ENCODE data around the gene FADS3. TPM values are rescaled to one million over a fixed set of nuclear protein-coding genes. Genes with fewer than 3 reads are reported as not detected.

Gene FADS3
- total and polyA plus RNA-seq, 9 of the 15 experiments (the other 6 are each of a cell fraction or from before 2014, with no cell fraction given), result 0.97 to 148 (median 92.7) TPM

- no peak for TF ChIP-seq POLR3G (IDR thresholded peaks at IDR 0.05; ENCODE audit: extremely low read depth, insufficient read length, insufficient replicate concordance)
- no peak for TF ChIP-seq U2AF2 (optimal IDR thresholded peaks at IDR 0.05; ENCODE audit: low read depth, low read length)
- TF ChIP-seq NELFE (IDR thresholded peaks at IDR 0.05; ENCODE audit: insufficient read depth, insufficient read length), result no peak
- peak; percentile 91 for TF ChIP-seq TCF3 (CRISPR knock-in tag; IDR thresholded peaks at IDR 0.05)
- TF ChIP-seq FOXP1 (CRISPR knock-in tag; IDR thresholded peaks at IDR 0.05), result no peak
- no peak for TF ChIP-seq SP1 (CRISPR knock-in tag; IDR thresholded peaks at IDR 0.05)
- TF ChIP-seq HOXB6 (CRISPR knock-in tag; IDR thresholded peaks at IDR 0.05; ENCODE audit: borderline replicate concordance), result no peak
- TF ChIP-seq, protein P1, sequence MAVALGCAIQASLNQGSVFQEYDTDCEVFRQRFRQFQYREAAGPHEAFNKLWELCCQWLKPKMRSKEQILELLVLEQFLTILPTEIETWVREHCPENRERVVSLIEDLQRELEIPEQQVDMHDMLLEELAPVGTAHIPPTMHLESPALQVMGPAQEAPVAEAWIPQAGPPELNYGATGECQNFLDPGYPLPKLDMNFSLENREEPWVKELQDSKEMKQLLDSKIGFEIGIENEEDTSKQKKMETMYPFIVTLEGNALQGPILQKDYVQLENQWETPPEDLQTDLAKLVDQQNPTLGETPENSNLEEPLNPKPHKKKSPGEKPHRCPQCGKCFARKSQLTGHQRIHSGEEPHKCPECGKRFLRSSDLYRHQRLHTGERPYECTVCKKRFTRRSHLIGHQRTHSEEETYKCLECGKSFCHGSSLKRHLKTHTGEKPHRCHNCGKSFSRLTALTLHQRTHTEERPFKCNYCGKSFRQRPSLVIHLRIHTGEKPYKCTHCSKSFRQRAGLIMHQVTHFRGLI (CRISPR knock-in tag; IDR thresholded peaks at IDR 0.05), result no peak
- TF ChIP-seq, protein P2, sequence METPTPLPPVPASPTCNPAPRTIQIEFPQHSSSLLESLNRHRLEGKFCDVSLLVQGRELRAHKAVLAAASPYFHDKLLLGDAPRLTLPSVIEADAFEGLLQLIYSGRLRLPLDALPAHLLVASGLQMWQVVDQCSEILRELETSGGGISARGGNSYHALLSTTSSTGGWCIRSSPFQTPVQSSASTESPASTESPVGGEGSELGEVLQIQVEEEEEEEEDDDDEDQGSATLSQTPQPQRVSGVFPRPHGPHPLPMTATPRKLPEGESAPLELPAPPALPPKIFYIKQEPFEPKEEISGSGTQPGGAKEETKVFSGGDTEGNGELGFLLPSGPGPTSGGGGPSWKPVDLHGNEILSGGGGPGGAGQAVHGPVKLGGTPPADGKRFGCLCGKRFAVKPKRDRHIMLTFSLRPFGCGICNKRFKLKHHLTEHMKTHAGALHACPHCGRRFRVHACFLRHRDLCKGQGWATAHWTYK (CRISPR knock-in tag; IDR thresholded peaks at IDR 0.05), result peak; percentile 86
- TF ChIP-seq SREBF2 (CRISPR knock-in tag; IDR thresholded peaks at IDR 0.05), result no peak
- no peak for TF ChIP-seq ZSCAN32 (CRISPR knock-in tag; IDR thresholded peaks at IDR 0.05)
- TF ChIP-seq, protein P3, sequence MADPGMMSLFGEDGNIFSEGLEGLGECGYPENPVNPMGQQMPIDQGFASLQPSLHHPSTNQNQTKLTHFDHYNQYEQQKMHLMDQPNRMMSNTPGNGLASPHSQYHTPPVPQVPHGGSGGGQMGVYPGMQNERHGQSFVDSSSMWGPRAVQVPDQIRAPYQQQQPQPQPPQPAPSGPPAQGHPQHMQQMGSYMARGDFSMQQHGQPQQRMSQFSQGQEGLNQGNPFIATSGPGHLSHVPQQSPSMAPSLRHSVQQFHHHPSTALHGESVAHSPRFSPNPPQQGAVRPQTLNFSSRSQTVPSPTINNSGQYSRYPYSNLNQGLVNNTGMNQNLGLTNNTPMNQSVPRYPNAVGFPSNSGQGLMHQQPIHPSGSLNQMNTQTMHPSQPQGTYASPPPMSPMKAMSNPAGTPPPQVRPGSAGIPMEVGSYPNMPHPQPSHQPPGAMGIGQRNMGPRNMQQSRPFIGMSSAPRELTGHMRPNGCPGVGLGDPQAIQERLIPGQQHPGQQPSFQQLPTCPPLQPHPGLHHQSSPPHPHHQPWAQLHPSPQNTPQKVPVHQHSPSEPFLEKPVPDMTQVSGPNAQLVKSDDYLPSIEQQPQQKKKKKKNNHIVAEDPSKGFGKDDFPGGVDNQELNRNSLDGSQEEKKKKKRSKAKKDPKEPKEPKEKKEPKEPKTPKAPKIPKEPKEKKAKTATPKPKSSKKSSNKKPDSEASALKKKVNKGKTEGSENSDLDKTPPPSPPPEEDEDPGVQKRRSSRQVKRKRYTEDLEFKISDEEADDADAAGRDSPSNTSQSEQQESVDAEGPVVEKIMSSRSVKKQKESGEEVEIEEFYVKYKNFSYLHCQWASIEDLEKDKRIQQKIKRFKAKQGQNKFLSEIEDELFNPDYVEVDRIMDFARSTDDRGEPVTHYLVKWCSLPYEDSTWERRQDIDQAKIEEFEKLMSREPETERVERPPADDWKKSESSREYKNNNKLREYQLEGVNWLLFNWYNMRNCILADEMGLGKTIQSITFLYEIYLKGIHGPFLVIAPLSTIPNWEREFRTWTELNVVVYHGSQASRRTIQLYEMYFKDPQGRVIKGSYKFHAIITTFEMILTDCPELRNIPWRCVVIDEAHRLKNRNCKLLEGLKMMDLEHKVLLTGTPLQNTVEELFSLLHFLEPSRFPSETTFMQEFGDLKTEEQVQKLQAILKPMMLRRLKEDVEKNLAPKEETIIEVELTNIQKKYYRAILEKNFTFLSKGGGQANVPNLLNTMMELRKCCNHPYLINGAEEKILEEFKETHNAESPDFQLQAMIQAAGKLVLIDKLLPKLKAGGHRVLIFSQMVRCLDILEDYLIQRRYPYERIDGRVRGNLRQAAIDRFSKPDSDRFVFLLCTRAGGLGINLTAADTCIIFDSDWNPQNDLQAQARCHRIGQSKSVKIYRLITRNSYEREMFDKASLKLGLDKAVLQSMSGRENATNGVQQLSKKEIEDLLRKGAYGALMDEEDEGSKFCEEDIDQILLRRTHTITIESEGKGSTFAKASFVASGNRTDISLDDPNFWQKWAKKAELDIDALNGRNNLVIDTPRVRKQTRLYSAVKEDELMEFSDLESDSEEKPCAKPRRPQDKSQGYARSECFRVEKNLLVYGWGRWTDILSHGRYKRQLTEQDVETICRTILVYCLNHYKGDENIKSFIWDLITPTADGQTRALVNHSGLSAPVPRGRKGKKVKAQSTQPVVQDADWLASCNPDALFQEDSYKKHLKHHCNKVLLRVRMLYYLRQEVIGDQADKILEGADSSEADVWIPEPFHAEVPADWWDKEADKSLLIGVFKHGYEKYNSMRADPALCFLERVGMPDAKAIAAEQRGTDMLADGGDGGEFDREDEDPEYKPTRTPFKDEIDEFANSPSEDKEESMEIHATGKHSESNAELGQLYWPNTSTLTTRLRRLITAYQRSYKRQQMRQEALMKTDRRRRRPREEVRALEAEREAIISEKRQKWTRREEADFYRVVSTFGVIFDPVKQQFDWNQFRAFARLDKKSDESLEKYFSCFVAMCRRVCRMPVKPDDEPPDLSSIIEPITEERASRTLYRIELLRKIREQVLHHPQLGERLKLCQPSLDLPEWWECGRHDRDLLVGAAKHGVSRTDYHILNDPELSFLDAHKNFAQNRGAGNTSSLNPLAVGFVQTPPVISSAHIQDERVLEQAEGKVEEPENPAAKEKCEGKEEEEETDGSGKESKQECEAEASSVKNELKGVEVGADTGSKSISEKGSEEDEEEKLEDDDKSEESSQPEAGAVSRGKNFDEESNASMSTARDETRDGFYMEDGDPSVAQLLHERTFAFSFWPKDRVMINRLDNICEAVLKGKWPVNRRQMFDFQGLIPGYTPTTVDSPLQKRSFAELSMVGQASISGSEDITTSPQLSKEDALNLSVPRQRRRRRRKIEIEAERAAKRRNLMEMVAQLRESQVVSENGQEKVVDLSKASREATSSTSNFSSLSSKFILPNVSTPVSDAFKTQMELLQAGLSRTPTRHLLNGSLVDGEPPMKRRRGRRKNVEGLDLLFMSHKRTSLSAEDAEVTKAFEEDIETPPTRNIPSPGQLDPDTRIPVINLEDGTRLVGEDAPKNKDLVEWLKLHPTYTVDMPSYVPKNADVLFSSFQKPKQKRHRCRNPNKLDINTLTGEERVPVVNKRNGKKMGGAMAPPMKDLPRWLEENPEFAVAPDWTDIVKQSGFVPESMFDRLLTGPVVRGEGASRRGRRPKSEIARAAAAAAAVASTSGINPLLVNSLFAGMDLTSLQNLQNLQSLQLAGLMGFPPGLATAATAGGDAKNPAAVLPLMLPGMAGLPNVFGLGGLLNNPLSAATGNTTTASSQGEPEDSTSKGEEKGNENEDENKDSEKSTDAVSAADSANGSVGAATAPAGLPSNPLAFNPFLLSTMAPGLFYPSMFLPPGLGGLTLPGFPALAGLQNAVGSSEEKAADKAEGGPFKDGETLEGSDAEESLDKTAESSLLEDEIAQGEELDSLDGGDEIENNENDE (IDR thresholded peaks at IDR 0.05; ENCODE audit: low read depth, low read length), result no peak
- peak; percentile 56 for TF ChIP-seq HMGN3 (IDR thresholded peaks at IDR 0.05; ENCODE audit: borderline replicate concordance, extremely low read depth, insufficient read length, low read depth, low read length)
Observed at GRCh38 chr11:61834278-61835048, 56.9 kb downstream of the FADS3 start (continued).

All from K562 (cell line).